ENCODE results near the gene PALB2. TPM values are rescaled to one million over a fixed set of nuclear protein-coding genes. Genes with fewer than 3 reads are reported as not detected.

The PALB2 gene
- total RNA-seq, 1 experiment from 2014 or later = 40.3 TPM

DNA sequence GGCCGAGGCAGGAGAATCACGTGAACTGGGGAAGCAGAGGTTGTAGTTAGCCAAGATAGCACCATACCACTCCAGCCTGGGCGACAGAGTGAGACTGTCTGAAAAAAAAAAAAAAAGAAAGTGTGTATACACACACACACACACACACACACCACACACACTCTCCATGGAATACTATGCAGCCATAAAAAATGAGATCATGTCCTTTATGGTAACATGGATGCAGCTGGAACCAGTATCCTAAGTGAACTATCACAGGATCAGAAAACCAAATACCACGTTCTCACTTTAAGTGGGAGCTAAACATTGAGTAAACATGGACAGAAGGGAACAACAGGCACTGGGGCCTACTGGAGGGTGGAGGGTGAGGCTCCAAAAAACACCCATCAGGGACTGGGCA, 61.7 kb downstream of the PALB2 start:
- Histone ChIP-seq H3K56ac (ENCODE audit: insufficient read length, low read depth, low read length) (no peak overlapping the region), H3K9ac (ENCODE audit: extremely low read depth, insufficient read length, low read length) (no peak overlapping the region), H3K4me2 (ENCODE audit: insufficient read depth, insufficient read length, low read length) (no peak overlapping the region), H3T11ph (ENCODE audit: low read length) (no peak overlapping the region), H2BK12ac (ENCODE audit: insufficient read length, low read depth, low read length) (no peak overlapping the region), H2BK20ac (ENCODE audit: low read depth, low read length, poor library complexity, severe bottlenecking) (no peak overlapping the region), H3K79me2 (ENCODE audit: insufficient read depth, low read length) (no peaks in the 10 kb centered on the region), H2BK15ac (ENCODE audit: low read depth, low read length) (no peak overlapping the region), H3K27ac (ENCODE audit: insufficient read length, low read depth, low read length) (no peak overlapping the region), H3K14ac (ENCODE audit: insufficient read depth, low read length) (no peak overlapping the region), H3K4ac (ENCODE audit: low read depth, low read length) (no peak overlapping the region), H2AFZ (ENCODE audit: low read length) (no peak overlapping the region), H4K5ac (ENCODE audit: insufficient read length, low read depth, low read length) (no peak overlapping the region), H3K18ac (ENCODE audit: insufficient read length, low read depth, low read length) (no peak overlapping the region), H4K20me1 (ENCODE audit: control insufficient read depth, insufficient read depth, insufficient read length) (no peaks in the 10 kb centered on the region), H4K91ac (ENCODE audit: insufficient read length, low read depth, low read length) (no peak overlapping the region), H2BK5ac (ENCODE audit: insufficient read length, low read length) (no peak overlapping the region), H3K23ac (ENCODE audit: insufficient read length, low read depth, low read length) (no peak overlapping the region), H3K27me3 (ENCODE audit: insufficient read depth, low read length) (no peaks in the 10 kb centered on the region), H3K79me1 (ENCODE audit: insufficient read depth, low read depth, low read length, poor library complexity, severe bottlenecking) (no peaks in the 10 kb centered on the region), H3K23me2 (ENCODE audit: insufficient read length, low read depth, low read length, poor library complexity, severe bottlenecking) (no peaks in the 10 kb centered on the region), H2BK120ac (ENCODE audit: low read depth, low read length, poor library complexity, severe bottlenecking) (no peak overlapping the region), H4K8ac (replicated peaks; ENCODE audit: insufficient read length, low read depth, low read length) (no peak overlapping the region), H2AK5ac (ENCODE audit: insufficient read length, low read length) (no peak overlapping the region), H3K4me1 (ENCODE audit: insufficient read depth, low read length) (no peaks in the 10 kb centered on the region), H3K9me3 (ENCODE audit: control insufficient read depth, low read depth, low read length) (no peaks in the 10 kb centered on the region)
- H3K4me1 Mint-ChIP-seq = no peaks in the 10 kb centered on the region
- H3K27ac Mint-ChIP-seq = no peak overlapping the region
- H3K36me3 Mint-ChIP-seq (ENCODE audit: insufficient read depth in 1 of 3, low read depth in 3 of 3) = peaks cover 10 to 55% (median 44%) of the 10 kb centered on the region in 3 experiments
- TF ChIP-seq, protein P1, sequence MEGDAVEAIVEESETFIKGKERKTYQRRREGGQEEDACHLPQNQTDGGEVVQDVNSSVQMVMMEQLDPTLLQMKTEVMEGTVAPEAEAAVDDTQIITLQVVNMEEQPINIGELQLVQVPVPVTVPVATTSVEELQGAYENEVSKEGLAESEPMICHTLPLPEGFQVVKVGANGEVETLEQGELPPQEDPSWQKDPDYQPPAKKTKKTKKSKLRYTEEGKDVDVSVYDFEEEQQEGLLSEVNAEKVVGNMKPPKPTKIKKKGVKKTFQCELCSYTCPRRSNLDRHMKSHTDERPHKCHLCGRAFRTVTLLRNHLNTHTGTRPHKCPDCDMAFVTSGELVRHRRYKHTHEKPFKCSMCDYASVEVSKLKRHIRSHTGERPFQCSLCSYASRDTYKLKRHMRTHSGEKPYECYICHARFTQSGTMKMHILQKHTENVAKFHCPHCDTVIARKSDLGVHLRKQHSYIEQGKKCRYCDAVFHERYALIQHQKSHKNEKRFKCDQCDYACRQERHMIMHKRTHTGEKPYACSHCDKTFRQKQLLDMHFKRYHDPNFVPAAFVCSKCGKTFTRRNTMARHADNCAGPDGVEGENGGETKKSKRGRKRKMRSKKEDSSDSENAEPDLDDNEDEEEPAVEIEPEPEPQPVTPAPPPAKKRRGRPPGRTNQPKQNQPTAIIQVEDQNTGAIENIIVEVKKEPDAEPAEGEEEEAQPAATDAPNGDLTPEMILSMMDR (conservative IDR thresholded peaks at IDR 0.05) = no peak
- DNase-seq = no peak
- no peaks in the 10 kb centered on the region; the same call in 1 of the 2 replicates for H3K27me3 Mint-ChIP-seq (ENCODE audit: low read depth)
- no CpG with 5 or more reads among the region's 4 CpGs for WGBS (ENCODE audit: extremely low coverage, insufficient read length, low lambda C conversion rate)
- H3K9me3 Mint-ChIP-seq = peaks cover 0 to 1% of the 10 kb centered on the region in 2 experiments; a peak in 1 of 5 replicates
- H3K4me3 Mint-ChIP-seq = no peak overlapping the region
